Measurements from ENCODE around the gene COL4A2. TPM values are rescaled to one million over a fixed set of nuclear protein-coding genes. Genes with fewer than 3 reads are reported as not detected.

Gene COL4A2
- total RNA-seq, 1 experiment from 2014 or later = 1.6 TPM

GRCh38 chr13:110269509-110270185 is 37.4 kb upstream of the COL4A2 start:
- Histone ChIP-seq H3K4me2 (ENCODE audit: low read length) (no peak overlapping the region), H3K36me3 (ENCODE audit: control insufficient read depth in 1 of 2, insufficient read depth in 2 of 2, low read length in 2 of 2) (no peaks in the 10 kb centered on the region), H3K27ac (ENCODE audit: low read depth, low read length) (no peak overlapping the region), H3K9me2 (ENCODE audit: insufficient read depth) (no peaks in the 10 kb centered on the region), H3K79me2 (ENCODE audit: insufficient read depth, low read length) (no peaks in the 10 kb centered on the region), H3K27me3 (ENCODE audit: insufficient read depth, low read length) (no peaks in the 10 kb centered on the region), H3K4me1 (ENCODE audit: control insufficient read depth in 1 of 2, insufficient read depth in 2 of 2, low read length in 2 of 2) (no peaks in the 10 kb centered on the region), H3K9me3 (ENCODE audit: control insufficient read depth in 1 of 2, insufficient read depth in 1 of 2, low read depth in 1 of 2, low read length in 2 of 2) (no peaks in the 10 kb centered on the region), H3K9ac (ENCODE audit: low read length) (no peak overlapping the region), H4K20me1 (ENCODE audit: insufficient read depth) (no peaks in the 10 kb centered on the region), H2AFZ (ENCODE audit: low read depth, low read length, poor library complexity, severe bottlenecking) (no peak overlapping the region), H3K4me3 (replicated peaks in 1 of 2; ENCODE audit: low read depth in 1 of 2, low read length in 2 of 2) (no peak overlapping the region)
- TF ChIP-seq MAX (IDR thresholded peaks at IDR 0.05) (no peak), EZH2phosphoT487 (IDR thresholded peaks at IDR 0.05; ENCODE audit: borderline replicate concordance) (no peak), RAD21 (IDR thresholded peaks at IDR 0.05; ENCODE audit: low read depth) (no peak)
- BruUV-seq (replicated peaks) = no TSS peak
- ChIA-PET RAD21 (ENCODE audit: low non-redundant PET in 1 of 2, low total read pairs in 2 of 2, uncharacterized antibody in 2 of 2, unreplicated experiment in 2 of 2) (no interaction called here), POLR2A (no interaction called here), CTCF (no interaction called here)
- intact Hi-C loops (cut with micrococcal nuclease) = no loop called here
- DNase-seq (ENCODE audit: low read depth, low spot score) (no peak), ATAC-seq (no peak)

GRCh38 chr13:110270507-110270906 is 36.6 kb upstream of the COL4A2 start:
- RAD21 ChIA-PET (ENCODE audit: low non-redundant PET in 1 of 2, low total read pairs in 2 of 2, uncharacterized antibody in 2 of 2, unreplicated experiment in 2 of 2) = no interaction called here
- intact Hi-C loops (cut with micrococcal nuclease) = no loop called here
- Histone ChIP-seq H3K79me2 (ENCODE audit: insufficient read depth, low read length) (no peaks in the 10 kb centered on the region), H2AFZ (ENCODE audit: low read depth, low read length, poor library complexity, severe bottlenecking) (no peak overlapping the region), H3K4me2 (ENCODE audit: low read length) (no peak overlapping the region), H3K27ac (ENCODE audit: low read depth, low read length) (no peak overlapping the region), H3K27me3 (ENCODE audit: insufficient read depth, low read length) (no peaks in the 10 kb centered on the region), H3K9me3 (ENCODE audit: control insufficient read depth in 1 of 2, insufficient read depth in 1 of 2, low read depth in 1 of 2, low read length in 2 of 2) (no peaks in the 10 kb centered on the region), H3K4me1 (ENCODE audit: control insufficient read depth in 1 of 2, insufficient read depth in 2 of 2, low read length in 2 of 2) (no peaks in the 10 kb centered on the region), H3K36me3 (ENCODE audit: control insufficient read depth in 1 of 2, insufficient read depth in 2 of 2, low read length in 2 of 2) (no peaks in the 10 kb centered on the region), H3K9ac (ENCODE audit: low read length) (no peak overlapping the region), H3K9me2 (ENCODE audit: insufficient read depth) (no peaks in the 10 kb centered on the region), H3K4me3 (replicated peaks in 1 of 2; ENCODE audit: low read depth in 1 of 2, low read length in 2 of 2) (no peak overlapping the region), H4K20me1 (ENCODE audit: insufficient read depth) (no peaks in the 10 kb centered on the region)
- no TSS peak for BruUV-seq (replicated peaks)
- CTCF ChIA-PET = no interaction called here
- TF ChIP-seq FOSL1 (IDR thresholded peaks at IDR 0.05; ENCODE audit: low read depth) (no peak), ZBTB33 (IDR thresholded peaks at IDR 0.05; ENCODE audit: extremely low read depth, insufficient replicate concordance, low read length) (no peak), POLR2A (IDR thresholded peaks at IDR 0.05; ENCODE audit: borderline replicate concordance, extremely low read depth, insufficient read depth, insufficient read length) (no peak), POLR2AphosphoS5 (IDR thresholded peaks at IDR 0.05; ENCODE audit: low read depth, low read length) (no peak), ZFX (IDR thresholded peaks at IDR 0.05) (no peak), ATF3 (IDR thresholded peaks at IDR 0.05) (no peak), CTCF (IDR thresholded peaks at IDR 0.05 in 2 of 3, conservative IDR thresholded peaks at IDR 0.05 in 1 of 3; ENCODE audit: borderline replicate concordance in 1 of 3, insufficient read depth in 1 of 3, low read depth in 2 of 3, low read length in 2 of 3) (no peak), CEBPB (IDR thresholded peaks at IDR 0.05; ENCODE audit: low read depth) (no peak), CBX3 (IDR thresholded peaks at IDR 0.05; ENCODE audit: low read depth) (no peak), YY1 (IDR thresholded peaks at IDR 0.05; ENCODE audit: extremely low read depth, insufficient replicate concordance, low read depth, low read length) (no peak), TCF7L2 (IDR thresholded peaks at IDR 0.05; ENCODE audit: borderline replicate concordance, extremely low read depth, insufficient read depth, insufficient read length) (no peak), SIN3A (IDR thresholded peaks at IDR 0.05; ENCODE audit: low read depth) (no peak)
- no peak for ATAC-seq
- POLR2A ChIA-PET = no interaction called here
- DNase-seq (ENCODE audit: low read depth, low spot score) = no peak
